ENCODE measurements around the gene POLR1A. TPM values are rescaled to one million over a fixed set of nuclear protein-coding genes. Genes with fewer than 3 reads are reported as not detected.

The POLR1A gene
- total RNA-seq, 4 donors from 2014 or later: 17.5 to 56.3 (median 24.6) TPM

GRCh38 chr2:86027196-86027921 is 78.3 kb downstream of the POLR1A start:
- ATAC-seq (ENCODE audit: low FRiP score) (no peak), DNase-seq (ENCODE audit: low spot score) (no peak)
- no peak for TF ChIP-seq CTCF (IDR thresholded peaks at IDR 0.05)

- DNase-seq (ENCODE audit: low spot score) (peak; percentile 3), ATAC-seq (ENCODE audit: low FRiP score) (no peak)
- no peak for TF ChIP-seq CTCF (IDR thresholded peaks at IDR 0.05)
These were observed 79.0 kb downstream of the POLR1A start for GRCh38 chr2:86026744-86027065.

- DNase-seq (ENCODE audit: low spot score): peak; percentile 7
- ATAC-seq (ENCODE audit: low FRiP score): no peak
- TF ChIP-seq CTCF (IDR thresholded peaks at IDR 0.05): no peak
These were observed 79.5 kb downstream of the POLR1A start for GRCh38 chr2:86025976-86026743.

- DNase-seq (ENCODE audit: low spot score) (peak; percentile 11), ATAC-seq (ENCODE audit: low FRiP score) (no peak)
- no peak for TF ChIP-seq CTCF (IDR thresholded peaks at IDR 0.05)
These were observed 80.4 kb downstream of the POLR1A start for GRCh38 chr2:86025229-86025820.

- DNase-seq (ENCODE audit: low spot score): no peak
- TF ChIP-seq CTCF (IDR thresholded peaks at IDR 0.05): no peak
- no peak for ATAC-seq (ENCODE audit: low FRiP score)
These were observed 82.3 kb downstream of the POLR1A start for GRCh38 chr2:86023366-86023712.

- DNase-seq (ENCODE audit: low spot score): no peak
These were observed 82.9 kb downstream of the POLR1A start for GRCh38 chr2:86022661-86023365.

More at GRCh38 chr2:86022661-86023365, 82.9 kb downstream of the POLR1A start:
- ATAC-seq (ENCODE audit: low FRiP score): no peak
- TF ChIP-seq CTCF (IDR thresholded peaks at IDR 0.05): no peak

All from omental fat pad (tissue), 4 donors.